Midbrain (tissue), 1 donor: ENCODE measurements around the gene ABCC2.
"Not testable (repeated sequence)": the region's sequence is repeated elsewhere in the genome, so short reads cannot be mapped to it uniquely, and the experiment has no call there.

Experiments
- DNase-seq: peaks from one replicate; lab custom pipeline; 2025; lab: John Stamatoyannopoulos, UW

Gene ABCC2

DNA sequence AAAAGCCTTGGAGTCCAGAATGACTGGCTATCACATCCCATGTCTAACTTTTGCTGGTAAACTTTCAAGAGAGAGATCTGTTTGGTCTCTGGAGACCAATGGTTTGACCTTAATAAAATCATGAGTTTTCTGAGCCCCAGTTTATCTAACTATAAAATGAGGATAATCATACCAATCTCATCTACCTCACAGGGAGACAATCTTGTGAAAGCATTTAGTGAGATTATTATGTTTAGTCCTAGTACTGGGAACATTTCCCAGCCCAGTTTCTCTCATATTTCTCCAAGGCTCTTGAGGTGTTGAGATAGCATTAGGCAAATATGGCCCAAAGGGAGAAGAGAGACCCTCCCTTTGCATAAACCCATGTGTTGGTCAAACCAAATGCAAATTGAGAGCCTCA, 25.8 kb downstream of the ABCC2 start:
- no peak for DNase-seq

DNA sequence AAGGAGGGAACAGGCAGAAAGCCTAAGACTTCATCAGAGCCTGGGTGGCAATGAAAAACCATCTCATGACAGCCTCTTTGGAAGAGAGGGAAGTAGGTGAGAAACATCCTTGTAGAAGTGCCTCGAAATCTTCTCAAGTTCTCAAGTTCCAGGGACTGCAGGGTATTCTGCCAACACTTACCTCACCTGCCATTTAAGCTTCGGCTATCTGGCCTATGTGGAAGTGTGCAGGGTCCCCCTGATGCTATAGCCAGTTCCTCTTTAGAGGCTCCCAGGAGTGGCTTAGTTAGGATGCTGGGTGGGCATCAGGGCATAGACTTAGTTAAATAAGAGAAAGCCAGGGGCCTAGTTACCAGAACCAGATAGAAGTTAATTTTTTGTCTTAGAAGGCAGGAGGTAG, 27.0 kb downstream of the ABCC2 start:
- no peak for DNase-seq

DNA sequence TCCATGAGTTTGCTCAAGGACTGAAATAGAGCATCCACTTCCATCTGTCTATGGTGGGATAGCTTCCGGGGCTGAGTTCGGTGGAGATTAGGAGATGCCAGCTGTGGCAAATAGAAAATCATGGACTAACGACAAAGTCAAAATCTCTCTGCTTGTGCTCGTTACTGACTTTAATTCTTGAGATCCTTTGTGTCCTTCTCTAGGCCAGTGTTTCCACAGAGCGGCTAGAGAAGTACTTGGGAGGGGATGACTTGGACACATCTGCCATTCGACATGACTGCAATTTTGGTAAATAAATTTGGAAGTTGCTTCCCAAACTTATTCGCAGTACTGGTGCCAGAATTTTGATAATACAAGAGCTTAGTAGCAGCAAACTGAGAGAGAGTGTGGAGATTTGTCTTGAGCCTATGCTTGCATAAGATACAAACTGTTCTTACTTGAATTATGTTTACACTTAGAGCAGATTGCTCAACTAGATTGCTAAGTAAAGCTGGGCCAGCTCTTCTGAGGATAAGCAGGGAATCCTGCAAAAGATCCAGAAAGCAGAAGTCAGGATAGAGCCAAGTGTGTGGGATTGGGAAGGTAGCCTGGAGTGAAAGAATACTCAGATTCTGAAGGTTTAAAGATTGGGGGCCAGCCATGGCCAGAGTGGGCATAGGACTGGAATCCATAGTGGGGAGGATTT, 27.6 kb downstream of the ABCC2 start:
- DNase-seq = no peak

DNA sequence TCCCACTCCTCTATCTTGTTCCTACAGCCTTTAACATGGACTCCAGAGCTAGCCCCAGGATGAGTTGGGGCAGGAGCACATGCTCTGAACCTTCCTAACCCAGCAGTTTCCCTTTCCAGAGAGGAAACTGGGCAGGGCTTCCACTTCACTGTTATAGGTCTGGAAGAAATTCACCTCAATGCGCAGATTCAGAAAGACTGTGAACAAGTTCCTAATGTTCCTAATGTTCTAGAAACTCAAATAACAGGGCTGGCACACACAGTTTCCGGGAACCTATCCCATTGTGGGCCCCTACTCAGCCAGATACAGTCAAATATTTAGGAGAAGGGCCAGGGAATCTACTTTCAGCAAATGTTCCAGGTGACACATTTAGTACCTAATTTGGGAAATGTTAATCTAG, 29.7 kb downstream of the ABCC2 start:
- no peak for DNase-seq

DNA sequence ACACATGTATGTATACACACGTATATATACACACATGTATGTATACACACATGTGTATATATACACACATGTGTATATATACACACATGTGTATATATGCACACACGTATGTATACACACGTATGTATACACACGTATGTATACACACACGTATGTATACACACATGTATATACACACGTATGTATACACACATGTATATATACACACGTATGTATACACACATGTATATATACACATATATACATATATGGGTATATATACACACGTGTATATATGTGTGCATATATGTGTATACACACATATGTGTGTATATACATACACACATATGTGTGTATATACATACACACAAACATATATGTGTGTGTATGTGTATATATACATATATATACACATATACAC, 31.7 kb downstream of the ABCC2 start:
- no peak for DNase-seq

DNA sequence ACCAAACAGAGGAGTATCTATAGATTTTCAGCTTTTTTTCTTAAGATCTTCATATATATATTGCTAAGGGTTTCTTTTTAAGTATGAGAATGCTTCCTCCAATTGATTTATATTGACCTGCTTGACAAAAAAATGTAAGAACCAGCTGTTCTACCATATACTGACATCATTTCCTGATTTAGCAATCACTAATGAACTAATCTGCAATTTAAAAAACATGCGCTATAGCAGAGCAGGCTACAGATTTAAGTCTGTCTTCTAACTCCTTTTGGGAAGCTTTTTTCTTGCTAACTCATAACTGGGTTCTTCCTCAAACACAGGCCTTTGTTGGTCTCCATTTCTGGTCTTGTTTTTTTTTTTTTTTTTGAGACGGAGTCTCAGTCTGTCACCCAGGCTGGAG, 33.2 kb downstream of the ABCC2 start:
- DNase-seq = no peak

DNA sequence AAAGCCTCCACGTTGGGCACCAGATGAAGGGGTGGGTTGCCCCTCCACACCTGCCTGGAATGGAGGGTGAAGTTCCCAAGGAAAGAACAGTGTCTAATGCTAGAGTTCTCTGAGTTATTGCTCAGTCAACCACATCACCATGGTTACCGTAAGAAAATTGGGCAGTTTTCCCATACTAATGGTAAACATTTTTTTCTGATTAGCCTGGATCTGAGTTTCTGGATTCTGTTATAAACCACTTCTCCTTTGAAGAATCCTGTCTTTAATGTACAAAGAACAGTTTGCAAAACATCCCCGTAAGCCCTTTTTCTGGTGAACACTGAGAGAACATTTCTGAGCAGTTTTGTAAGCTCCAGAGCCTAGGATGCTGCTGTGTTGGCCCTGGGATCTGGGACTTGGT, 45.5 kb downstream of the ABCC2 start:
- DNase-seq = no peak

DNA sequence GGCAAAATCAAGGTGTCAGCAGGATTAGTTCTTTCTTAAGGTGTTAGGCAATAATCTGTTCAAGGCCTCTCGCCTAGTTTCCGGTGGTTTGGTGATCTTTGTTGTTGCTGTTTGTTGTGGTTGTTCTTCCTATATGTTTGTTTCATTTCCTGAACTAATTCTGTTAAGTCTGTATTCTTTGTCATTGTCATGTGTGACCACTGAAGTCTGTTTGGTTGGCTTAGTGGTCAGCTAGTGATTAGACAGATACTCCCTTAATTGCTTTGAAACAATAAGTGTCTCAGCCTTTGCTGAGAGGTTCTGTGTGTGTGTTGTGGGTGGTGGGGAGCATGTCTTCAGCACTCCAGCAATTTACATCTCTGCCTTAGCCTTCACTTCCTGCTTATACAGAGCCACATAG, 46.0 kb downstream of the ABCC2 start:
- DNase-seq = no peak

DNA sequence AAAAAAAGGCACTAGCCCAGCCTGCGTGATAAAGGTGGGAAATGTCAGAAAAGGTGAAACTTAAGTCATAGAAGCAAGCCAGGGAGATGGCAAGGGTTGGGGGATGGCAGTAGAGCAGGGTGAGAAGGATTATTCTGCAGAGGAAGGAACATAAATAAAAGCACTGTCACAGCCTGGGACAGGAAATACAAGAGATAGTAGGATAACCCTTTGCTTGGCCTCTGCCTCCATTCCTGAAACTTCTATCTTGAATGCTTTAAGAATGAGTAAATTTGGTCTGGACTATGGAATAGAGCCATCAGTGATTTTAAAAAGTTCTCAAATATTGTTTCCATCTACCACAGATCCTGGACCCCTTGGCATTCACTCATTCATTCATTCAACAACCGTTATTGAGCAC, 50.0 kb downstream of the ABCC2 start:
- no peak for DNase-seq

DNA sequence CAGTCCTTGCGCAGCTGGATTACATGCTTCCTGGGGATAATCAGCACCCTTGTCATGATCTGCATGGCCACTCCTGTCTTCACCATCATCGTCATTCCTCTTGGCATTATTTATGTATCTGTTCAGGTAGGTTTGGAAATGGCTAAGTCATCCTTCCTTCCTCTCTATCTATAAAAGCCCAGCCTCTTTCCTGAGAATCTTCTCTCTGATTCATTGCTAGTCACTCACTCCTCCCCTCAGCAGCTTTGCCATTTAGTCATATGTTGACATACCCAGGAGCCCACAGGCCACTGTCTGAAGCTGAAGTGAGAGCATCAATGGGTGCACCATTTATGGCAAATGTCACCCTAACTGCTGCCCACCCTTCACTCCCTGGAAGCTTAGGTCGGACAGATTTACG, 52.0 kb downstream of the ABCC2 start:
- no peak for DNase-seq

DNA sequence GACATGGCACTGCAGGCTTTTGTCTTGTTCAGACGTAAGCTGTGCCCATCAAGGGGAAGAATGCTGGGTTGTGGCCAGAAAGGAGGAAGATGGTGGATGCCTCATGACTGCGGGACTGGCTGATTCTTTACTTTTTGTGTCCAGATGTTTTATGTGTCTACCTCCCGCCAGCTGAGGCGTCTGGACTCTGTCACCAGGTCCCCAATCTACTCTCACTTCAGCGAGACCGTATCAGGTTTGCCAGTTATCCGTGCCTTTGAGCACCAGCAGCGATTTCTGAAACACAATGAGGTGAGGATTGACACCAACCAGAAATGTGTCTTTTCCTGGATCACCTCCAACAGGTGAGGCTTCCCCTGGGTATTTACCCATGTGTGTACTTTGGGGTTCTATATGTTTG, 53.5 kb downstream of the ABCC2 start:
- DNase-seq = no peak

DNA sequence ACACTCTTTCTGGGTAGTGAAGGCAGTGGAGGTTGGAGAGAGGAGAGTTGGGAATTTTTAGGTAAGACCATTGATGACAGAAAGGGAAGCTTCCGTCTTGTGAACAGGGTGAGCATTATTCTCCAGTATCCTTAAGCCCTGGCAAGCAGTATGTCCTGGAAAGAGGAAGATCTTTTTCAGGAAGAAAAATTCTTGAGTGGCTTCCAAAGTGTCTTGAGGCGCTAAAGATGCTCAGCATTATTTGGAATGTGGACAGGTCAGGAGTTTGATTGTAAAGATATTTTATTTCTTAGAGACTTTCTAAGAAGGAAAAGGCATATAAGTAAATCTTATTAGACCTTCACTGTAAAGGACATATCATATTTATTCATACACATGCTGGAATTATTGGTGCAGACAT, 54.3 kb downstream of the ABCC2 start:
- no peak for DNase-seq

DNA sequence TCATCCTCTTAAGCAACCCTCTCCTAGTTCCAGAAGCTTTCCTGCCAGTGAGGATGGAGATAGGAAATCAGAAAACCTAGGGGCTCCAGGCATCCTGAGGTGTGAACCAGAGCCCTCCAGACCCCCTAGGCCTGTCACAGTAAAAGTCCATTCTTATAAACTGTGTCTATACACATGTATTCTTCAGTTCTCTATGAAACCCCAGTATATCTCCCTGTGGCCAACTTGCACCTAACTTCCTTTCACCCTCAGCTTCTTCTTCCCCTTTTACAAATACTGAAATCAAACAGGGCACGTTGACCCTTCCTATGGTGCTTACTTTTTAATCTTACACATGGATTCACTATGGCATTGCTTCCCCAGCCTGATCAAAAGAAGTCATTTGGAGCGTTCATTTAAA, 58.4 kb downstream of the ABCC2 start:
- DNase-seq = not testable (repeated sequence)

DNA sequence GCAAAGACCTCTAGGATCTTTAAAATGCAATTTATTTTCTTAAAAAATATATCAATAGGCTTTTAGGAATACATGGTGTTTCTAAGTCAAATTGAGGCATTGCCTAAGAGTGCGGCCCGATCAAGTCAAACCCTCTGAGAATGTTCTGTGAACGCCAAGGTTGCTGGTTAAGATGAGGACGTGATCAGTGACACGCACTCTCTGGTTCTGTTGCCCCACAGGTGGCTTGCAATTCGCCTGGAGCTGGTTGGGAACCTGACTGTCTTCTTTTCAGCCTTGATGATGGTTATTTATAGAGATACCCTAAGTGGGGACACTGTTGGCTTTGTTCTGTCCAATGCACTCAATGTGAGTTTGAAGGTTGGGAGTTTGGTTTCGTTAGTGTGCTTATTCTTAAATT, 59.3 kb downstream of the ABCC2 start:
- DNase-seq = no peak

DNA sequence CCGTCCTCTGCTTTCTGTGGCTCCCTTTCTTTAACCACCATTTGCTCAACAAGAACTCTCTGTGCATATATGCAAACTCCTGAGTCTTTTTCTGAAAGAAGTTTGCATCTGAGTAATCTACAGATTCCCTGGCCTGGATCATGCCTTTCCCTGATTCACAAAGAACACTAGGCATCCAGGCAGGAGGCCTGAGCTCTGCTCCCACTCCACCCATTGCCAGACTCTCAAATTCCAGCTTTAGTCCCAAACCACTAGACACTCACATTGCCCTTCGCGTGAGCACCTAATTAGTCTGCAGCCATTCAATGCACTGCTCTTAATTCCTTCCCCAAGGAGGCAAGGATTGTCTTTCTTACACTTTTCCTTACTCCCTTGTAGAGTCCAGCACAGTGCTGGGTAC, 60.9 kb downstream of the ABCC2 start:
- DNase-seq = no peak

DNA sequence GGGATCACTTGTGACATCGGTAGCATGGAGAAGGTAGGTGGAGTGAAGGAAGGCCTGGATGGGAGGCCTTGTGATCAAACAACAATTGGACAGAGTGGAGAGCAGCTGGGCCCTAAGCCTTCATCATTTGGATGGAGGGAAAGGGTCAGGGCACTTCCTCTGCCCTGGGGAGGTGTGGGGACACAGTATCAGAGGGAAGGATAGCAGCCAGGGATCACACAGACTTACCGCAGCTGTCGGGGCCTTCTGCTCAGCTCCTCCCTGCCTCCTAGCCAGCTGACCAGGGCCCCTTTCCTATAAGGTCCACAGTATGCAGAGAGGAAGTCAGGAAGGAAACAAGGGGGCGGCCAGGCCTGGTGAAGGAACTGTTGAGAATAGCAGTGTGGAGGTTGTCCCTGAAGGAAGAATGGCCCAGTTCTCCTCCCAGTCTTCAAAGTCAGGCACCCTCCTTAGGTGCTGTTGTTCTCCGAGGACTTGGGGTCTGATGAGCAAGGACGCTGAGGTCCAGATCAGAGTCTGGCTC, 62.1 kb downstream of the ABCC2 start:
- no peak for DNase-seq

DNA sequence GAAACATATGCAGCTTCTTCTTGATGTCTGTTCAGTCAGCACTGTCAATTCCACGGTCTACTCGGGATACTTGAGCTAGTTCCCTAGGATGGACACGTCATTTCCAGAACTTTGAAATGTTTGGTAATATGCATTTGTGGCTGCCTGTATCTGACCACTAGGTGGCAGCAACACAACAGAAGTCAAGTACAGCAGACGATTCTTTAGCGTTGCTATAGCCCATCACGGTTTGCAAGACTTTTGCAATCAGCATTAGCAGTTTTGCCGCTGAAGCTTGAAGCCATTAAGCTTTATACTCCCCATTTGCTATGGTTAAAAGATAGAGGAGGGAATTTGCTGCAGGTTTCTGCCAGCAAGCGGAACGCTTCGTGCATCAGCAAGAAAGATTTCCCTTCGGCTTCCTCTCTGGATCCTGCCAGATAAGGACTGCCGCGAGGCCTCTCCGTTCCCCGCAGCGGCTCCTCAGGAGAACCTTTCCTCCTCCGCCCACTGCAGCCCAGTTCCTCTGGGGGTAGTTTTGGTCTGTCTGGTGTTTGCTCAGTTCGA, 63.5 kb downstream of the ABCC2 start:
- DNase-seq = peak; percentile 88

DNA sequence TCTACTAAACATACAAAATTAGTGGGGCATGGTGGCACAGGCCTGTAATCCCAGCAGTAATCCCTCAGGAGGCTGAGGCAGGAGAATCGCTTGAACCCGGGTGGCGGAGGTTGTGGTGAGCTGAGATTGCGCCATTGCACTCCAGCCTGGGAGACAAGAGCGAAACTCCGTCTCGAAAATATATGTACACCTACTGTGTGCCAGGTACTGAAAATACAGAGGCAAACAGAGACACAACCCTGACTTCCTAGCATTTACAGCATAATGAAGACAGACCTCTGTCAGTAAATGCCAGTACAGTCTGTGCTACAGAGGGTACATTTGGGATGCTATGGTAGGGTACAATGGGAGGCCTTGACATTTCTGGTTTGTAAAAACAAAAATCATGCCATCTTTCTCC, 66.6 kb downstream of the ABCC2 start:
- DNase-seq = no peak

DNA sequence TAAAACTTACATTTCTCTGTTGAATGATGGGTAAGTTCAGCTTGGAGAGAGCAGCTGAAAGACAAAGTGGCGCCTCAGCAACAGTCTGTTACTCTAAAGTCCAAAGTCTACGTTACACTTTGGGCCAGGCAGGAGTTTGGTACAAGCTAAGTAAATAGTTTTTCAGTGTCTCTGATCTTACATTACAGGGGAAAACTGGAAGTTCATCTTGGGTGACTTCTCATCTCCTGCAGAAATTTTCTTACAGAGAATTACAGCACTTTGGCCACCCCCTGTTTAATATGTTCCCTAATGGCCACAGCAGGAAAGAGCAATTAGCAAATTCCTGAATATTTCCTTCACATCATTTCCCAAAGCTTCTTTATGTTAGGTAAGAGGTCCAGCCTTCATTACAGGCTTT, 67.1 kb downstream of the ABCC2 start:
- no peak for DNase-seq

DNA sequence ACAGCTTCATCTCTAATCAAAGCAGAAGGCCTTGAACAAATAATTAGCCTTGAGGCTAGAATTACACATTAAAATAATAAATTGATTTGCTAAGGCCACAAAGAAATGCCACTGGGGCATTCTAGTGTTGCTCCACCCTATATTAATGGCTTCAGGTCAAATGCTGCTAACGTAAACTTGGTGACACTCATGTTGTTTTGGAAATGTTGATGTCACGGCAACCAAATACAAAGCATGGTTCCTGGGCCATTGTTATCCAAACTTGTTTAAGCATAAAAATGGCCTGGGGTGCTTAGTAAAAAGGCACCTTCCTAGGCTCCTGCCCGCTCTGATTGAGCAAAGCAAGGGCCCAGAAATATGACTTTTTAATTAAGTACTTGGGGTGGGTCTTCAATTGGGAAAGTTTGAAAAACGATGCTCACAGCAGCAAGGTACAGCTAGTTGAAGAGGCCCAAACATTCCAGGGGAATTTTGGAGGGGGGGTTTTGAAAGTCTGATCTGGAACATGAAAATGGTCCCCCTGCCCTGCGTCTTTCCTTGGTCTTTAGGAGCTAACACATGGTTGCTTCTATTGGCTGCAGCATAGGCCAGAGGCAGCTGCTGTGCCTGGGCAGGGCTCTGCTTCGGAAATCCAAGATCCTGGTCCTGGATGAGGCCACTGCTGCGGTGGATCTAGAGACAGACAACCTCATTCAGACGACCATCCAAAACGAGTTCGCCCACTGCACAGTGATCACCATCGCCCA, 67.8 kb downstream of the ABCC2 start:
- no peak for DNase-seq

DNA sequence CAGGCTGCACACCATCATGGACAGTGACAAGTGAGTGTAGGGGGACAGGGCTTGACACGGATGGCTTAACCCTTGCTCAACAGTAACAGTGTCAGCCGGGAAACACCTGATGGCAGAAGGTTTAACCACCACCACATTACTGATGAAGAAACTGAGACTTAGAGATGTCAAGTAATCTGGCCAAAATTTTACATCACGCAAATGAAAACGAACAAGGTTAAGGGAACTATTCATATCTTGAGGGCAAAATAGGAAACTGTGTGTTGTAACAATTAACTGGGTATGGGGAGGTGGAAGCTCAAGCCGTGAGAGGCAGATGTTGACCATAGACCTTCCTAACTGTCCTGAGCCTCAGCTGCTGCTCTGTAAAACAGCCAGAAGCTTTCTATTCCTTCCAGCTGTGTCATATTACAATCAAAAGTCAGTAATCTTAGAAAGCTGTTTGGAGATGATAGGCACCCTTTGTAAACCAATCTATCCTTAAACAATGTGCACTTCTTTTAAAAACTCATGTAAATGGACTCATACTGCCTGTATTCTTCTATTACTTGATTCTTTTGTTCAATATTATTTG, 68.4 kb downstream of the ABCC2 start:
- DNase-seq = no peak

DNA sequence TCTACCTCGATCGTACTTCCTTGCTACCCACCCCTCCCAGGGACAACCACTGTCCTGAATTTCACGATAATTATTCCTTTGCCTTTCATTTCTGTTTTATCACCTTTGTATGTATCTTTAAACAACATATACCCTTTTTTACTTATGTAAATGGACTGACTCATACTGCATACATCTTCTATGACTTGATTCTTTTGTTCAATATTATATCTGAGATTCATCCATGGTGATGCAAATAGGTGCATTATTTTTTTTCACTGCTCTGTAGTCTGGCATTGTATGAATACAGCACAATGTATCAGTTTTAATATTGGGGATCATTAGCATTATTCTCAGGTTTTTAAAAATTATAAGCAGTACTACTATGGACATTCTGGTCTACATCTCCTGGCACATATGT, 69.4 kb downstream of the ABCC2 start:
- no peak for DNase-seq
